SH-SY5Y (cell line): Measurements from ENCODE around the gene RALGDS.

Experiments used
- GATA2 ChIP-seq: IDR thresholded peaks from 2 replicates; pipeline ENCODE4 v1.6.1; 2011; ENCODE audit warnings: mild to moderate bottlenecking, low read depth, low read length
- GATA3 ChIP-seq: IDR thresholded peaks from 2 replicates; pipeline ENCODE4 v1.6.1; 2011; ENCODE audit warnings: low read depth, mild to moderate bottlenecking, low read length, moderate library complexity

- TF ChIP-seq GATA3 (no peak), GATA2 (no peak)
Observed at GRCh38 chr9:133132174-133132573, 11.1 kb upstream of the RALGDS start.
